Neuron (in vitro differentiated cells): ENCODE results near the gene MALRD1.

ENCODE experiments used
- H2AFZ ChIP-seq: one replicate; pipeline ENCODE4 v1.6.1; 2013; ENCODE audit warnings: low read depth, mild to moderate bottlenecking, inconsistent platforms, low read length, moderate library complexity
- H3K27me3 ChIP-seq: one replicate; pipeline ENCODE4 v1.6.1; 2013; ENCODE audit warnings: low read length; ENCODE audit not compliant: insufficient read depth
- H3K36me3 ChIP-seq: one replicate; pipeline ENCODE4 v1.6.1; 2013; ENCODE audit warnings: low read length; ENCODE audit not compliant: insufficient read depth
- H3K4me1 ChIP-seq: one replicate; pipeline ENCODE4 v1.6.1; 2013; ENCODE audit warnings: low read length; ENCODE audit not compliant: insufficient read depth
- H3K4me3 ChIP-seq: 2 replicates; pipeline ENCODE4 v1.5.1; 2013; ENCODE audit warnings: mild to moderate bottlenecking, low read length, moderate library complexity
- H3K9me3 ChIP-seq: one replicate; pipeline ENCODE4 v1.6.1; 2013; ENCODE audit warnings: low read length

The MALRD1 gene

DNA sequence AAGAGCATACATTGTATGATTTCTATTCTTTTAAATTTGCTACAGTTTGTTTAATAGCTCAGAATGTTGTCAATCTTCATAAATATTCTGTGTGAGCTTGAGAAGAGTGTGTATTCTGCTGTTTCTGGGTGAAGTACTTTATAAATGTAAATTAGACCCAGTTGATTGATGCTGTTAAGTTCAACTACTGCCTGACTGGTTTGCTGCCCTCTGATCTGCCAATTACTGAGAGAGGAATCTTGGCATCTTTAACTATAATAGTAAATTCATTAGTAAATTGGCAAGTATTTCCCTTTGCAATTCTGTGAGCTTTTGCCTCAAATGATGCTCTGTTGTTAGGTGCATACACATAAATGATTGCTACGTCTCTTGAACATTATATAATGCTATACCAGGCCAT lies 512.6 kb downstream of the MALRD1 start:
- Histone ChIP-seq H3K36me3 (no peaks in the 10 kb centered on the region), H3K9me3 (no peaks in the 10 kb centered on the region), H3K4me1 (no peaks in the 10 kb centered on the region), H3K4me3 (no peak overlapping the region), H2AFZ (no peak overlapping the region), H3K27me3 (no peaks in the 10 kb centered on the region)

DNA sequence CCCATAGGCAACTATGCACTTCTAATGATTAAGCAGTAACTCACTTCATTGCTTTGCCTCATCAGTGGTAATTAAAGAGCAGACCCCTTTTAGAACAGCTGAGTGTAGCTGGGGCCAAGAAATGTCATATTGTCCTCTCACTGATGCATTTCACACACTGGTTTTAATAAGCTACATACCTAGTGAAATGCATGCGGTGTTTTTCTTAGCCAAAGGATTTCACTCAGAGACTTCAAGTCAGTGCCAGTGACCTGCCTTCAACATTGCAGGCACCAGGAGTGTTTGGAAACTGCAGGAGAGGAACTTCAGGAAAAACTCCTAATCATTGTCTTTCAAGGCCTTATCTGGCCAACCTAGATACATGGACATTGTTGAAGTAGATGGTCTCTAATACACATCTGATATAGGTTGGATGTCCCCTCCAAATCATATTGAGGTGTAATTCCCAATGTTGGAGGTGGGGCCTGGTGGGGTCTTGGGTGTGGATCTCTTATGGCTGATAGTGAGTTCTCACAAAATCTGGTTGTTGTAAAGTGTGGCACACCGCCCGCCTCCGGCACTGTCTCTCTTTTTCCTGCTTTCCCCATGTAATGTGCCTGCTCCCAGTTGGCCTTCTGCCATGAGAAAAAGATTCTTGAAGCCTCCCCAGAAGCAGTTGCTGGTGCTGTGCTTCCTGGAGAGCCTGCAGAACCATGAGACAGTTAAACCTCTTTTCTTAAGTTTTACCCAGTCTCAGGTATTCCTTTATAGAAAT lies 515.0 kb downstream of the MALRD1 start:
- Histone ChIP-seq H3K4me3 (no peak overlapping the region), H2AFZ (no peak overlapping the region), H3K4me1 (no peaks in the 10 kb centered on the region), H3K27me3 (no peaks in the 10 kb centered on the region), H3K9me3 (no peaks in the 10 kb centered on the region), H3K36me3 (no peaks in the 10 kb centered on the region)

GRCh38 chr10:19570120-19570519 lies 521.5 kb downstream of the MALRD1 start:
- H3K4me1 ChIP-seq, result peaks cover 10% of the 10 kb centered on the region
- no peaks in the 10 kb centered on the region for H3K9me3 ChIP-seq
- H3K36me3 ChIP-seq, result no peaks in the 10 kb centered on the region
- no peak overlapping the region for H2AFZ ChIP-seq
- no peak overlapping the region for H3K4me3 ChIP-seq
- H3K27me3 ChIP-seq, result no peaks in the 10 kb centered on the region

DNA sequence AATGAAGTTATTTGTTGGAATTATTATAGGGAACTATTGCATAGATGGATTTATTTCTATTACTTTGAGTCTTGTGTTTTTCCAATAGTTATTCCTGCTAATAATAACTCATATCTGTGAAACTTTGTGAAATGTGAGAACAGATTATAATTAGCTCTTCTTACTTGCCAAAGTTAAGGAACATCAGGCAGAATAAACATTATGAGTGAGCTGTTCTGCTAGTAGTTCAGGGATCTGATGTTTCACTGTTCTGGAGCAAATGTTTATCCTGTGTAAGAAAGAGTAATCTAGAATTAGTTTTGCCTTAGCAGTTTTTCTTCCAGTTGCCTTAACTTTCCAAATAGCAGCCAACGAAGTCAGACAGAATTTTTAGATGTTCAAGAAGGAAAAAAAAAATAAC lies 522.4 kb downstream of the MALRD1 start:
- peaks cover 10% of the 10 kb centered on the region for H3K4me1 ChIP-seq
- H3K27me3 ChIP-seq, result no peaks in the 10 kb centered on the region
- no peaks in the 10 kb centered on the region for H3K36me3 ChIP-seq
- H3K4me3 ChIP-seq, result no peak overlapping the region
- no peaks in the 10 kb centered on the region for H3K9me3 ChIP-seq
- H2AFZ ChIP-seq, result no peak overlapping the region

- no peak overlapping the region for H3K4me3 ChIP-seq
- H3K4me1 ChIP-seq, result peaks cover 10% of the 10 kb centered on the region
- H2AFZ ChIP-seq, result no peak overlapping the region
- H3K36me3 ChIP-seq, result no peaks in the 10 kb centered on the region
- no peaks in the 10 kb centered on the region for H3K27me3 ChIP-seq
- H3K9me3 ChIP-seq, result no peaks in the 10 kb centered on the region
These were observed 523.5 kb downstream of the MALRD1 start for GRCh38 chr10:19572056-19572455.

GRCh38 chr10:19576576-19576975 lies 528.0 kb downstream of the MALRD1 start:
- no peaks in the 10 kb centered on the region for H3K9me3 ChIP-seq
- H3K36me3 ChIP-seq, result no peaks in the 10 kb centered on the region
- no peaks in the 10 kb centered on the region for H3K27me3 ChIP-seq
- H3K4me1 ChIP-seq, result peaks cover 10% of the 10 kb centered on the region
- no peak overlapping the region for H3K4me3 ChIP-seq
- H2AFZ ChIP-seq, result no peak overlapping the region

GRCh38 chr10:19577381-19577780 lies 528.8 kb downstream of the MALRD1 start:
- Histone ChIP-seq H3K36me3 (no peaks in the 10 kb centered on the region), H3K9me3 (no peaks in the 10 kb centered on the region), H2AFZ (no peak overlapping the region), H3K4me3 (no peak overlapping the region), H3K27me3 (no peaks in the 10 kb centered on the region), H3K4me1 (peaks cover 10% of the 10 kb centered on the region)

DNA sequence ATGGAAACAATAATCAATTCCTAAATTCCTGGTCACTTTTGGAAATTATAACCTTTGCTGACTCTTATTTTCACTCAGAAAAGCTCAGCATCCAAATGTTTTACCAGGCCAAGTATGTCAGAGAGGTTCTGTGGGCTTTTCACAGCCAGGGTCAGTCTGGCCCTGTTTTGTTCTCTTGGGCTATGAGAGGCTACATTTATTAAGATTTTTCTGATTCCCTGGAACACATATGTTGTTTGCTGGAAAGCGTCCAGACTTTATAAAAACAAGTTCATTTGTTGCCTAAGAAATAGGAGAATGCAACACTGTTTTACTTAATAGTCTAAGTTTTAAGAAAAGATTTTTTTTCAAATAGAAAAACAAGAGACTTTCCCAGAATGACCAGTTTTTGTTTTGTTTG lies 529.2 kb downstream of the MALRD1 start:
- no peaks in the 10 kb centered on the region for H3K36me3 ChIP-seq
- H3K4me3 ChIP-seq, result no peak overlapping the region
- no peaks in the 10 kb centered on the region for H3K9me3 ChIP-seq
- H3K4me1 ChIP-seq, result peaks cover 10% of the 10 kb centered on the region
- no peaks in the 10 kb centered on the region for H3K27me3 ChIP-seq
- H2AFZ ChIP-seq, result no peak overlapping the region

DNA sequence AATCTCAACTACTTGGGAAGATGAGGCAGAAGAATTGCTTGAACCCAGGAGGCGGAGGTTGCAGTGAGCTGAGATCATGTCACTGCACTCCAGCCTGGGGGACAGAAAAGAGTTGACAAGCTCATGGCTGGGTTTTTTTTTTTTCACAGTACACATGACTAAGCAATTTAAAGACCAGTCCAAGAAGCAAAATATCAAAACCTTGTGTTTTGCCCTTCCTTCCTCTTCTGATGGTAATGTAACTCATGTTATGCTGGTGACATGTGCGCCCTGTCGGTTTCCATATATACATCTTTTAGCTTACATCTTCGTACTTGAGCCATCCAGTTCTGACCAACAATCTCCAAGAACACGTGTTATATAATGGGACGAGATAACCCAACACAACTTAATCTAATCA lies 530.0 kb downstream of the MALRD1 start:
- H3K9me3 ChIP-seq, result no peaks in the 10 kb centered on the region
- H3K4me1 ChIP-seq, result peaks cover 8% of the 10 kb centered on the region
- no peaks in the 10 kb centered on the region for H3K36me3 ChIP-seq
- no peak overlapping the region for H3K4me3 ChIP-seq
- H2AFZ ChIP-seq, result no peak overlapping the region
- no peaks in the 10 kb centered on the region for H3K27me3 ChIP-seq

DNA sequence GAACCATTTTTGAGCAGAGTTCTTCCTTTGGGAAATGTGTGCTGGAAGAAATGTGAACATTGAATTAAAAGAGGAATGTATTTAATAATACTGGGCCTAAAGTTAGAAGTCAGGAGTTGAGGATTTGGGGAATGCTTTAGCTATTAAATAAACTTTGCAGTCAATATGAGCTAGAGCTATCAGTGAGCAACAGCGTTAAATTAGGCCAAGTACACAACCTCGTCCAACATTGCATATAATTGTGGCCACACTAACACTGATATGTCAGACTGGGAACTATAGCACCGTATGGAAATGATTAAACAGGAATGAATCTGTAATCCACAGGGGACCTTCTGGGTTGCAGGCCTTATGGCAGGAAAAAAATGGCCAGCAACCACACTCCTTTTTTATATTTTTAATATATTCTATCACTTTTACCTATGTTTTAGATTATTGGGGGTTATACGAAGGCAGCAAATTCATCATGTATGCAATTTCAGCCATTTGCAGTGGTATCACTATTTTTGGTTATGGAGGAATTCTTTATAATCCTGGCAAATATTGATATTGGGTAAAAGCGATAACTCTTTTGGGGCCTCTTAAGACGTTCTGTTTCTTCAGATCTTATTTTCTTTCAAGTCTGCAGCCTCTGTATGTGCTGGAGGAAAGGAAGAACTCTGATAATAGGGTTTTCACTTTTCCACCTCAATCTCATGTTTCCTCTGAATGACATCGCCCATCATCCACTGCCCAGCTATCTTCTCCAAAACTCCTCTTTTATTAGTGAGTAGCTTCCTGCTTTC lies 531.4 kb downstream of the MALRD1 start:
- H3K27me3 ChIP-seq, result no peaks in the 10 kb centered on the region
- H3K36me3 ChIP-seq, result no peaks in the 10 kb centered on the region
- no peaks in the 10 kb centered on the region for H3K4me1 ChIP-seq
- H2AFZ ChIP-seq, result no peak overlapping the region
- no peaks in the 10 kb centered on the region for H3K9me3 ChIP-seq
- H3K4me3 ChIP-seq, result no peak overlapping the region

- Histone ChIP-seq H3K36me3 (no peaks in the 10 kb centered on the region), H3K4me3 (no peak overlapping the region), H3K27me3 (no peaks in the 10 kb centered on the region), H2AFZ (no peak overlapping the region), H3K9me3 (no peaks in the 10 kb centered on the region), H3K4me1 (no peaks in the 10 kb centered on the region)
These were observed 532.1 kb downstream of the MALRD1 start for GRCh38 chr10:19580691-19581090.

DNA sequence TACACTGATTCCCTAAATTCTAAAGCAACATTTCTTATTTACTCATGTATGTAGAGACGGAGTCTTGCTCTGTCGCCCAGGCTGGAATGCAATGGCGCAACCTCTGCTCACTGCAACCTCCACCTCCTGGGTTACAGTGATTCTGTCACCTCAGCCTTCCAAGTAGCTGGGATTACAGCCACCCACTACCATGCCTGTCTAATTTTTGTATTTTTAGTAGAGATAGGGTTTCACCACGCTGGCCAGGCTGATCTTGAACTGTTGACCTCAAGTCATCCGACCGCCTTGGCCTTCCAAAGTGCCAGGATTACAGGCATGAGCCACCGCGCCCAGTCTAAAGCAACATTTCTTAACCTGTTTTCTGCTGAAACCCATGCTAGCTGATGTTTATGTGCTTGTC lies 540.0 kb downstream of the MALRD1 start:
- Histone ChIP-seq H3K9me3 (no peaks in the 10 kb centered on the region), H3K27me3 (no peaks in the 10 kb centered on the region), H3K36me3 (no peaks in the 10 kb centered on the region), H3K4me3 (no peak overlapping the region), H3K4me1 (no peaks in the 10 kb centered on the region), H2AFZ (no peak overlapping the region)

DNA sequence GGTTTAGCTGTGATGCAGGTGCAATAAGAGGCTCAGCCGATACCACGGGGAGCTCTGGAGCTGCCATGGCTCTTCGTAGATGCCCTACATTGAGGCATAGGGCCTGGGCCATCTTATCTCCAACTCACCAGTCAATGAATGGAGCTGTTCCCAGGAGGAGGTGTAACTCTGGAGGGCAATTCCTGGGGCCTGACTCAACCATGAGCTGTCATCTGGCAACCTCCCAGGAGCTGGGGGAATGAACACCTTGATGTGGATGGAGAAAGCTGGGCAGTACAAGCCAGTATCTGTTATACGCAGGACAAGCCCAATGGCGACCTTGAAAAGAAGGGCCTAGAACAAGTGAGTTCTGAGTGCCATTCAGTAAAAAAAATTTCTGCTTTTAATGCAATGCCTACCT lies 543.7 kb downstream of the MALRD1 start:
- Histone ChIP-seq H3K4me1 (no peaks in the 10 kb centered on the region), H3K27me3 (no peaks in the 10 kb centered on the region), H3K36me3 (no peaks in the 10 kb centered on the region)

More for the DNA sequence above, 543.7 kb downstream of the MALRD1 start:
- no peak overlapping the region for H2AFZ ChIP-seq
- no peaks in the 10 kb centered on the region for H3K9me3 ChIP-seq
- no peak overlapping the region for H3K4me3 ChIP-seq
